ENCODE data around the gene ADAMTSL5.

DNA sequence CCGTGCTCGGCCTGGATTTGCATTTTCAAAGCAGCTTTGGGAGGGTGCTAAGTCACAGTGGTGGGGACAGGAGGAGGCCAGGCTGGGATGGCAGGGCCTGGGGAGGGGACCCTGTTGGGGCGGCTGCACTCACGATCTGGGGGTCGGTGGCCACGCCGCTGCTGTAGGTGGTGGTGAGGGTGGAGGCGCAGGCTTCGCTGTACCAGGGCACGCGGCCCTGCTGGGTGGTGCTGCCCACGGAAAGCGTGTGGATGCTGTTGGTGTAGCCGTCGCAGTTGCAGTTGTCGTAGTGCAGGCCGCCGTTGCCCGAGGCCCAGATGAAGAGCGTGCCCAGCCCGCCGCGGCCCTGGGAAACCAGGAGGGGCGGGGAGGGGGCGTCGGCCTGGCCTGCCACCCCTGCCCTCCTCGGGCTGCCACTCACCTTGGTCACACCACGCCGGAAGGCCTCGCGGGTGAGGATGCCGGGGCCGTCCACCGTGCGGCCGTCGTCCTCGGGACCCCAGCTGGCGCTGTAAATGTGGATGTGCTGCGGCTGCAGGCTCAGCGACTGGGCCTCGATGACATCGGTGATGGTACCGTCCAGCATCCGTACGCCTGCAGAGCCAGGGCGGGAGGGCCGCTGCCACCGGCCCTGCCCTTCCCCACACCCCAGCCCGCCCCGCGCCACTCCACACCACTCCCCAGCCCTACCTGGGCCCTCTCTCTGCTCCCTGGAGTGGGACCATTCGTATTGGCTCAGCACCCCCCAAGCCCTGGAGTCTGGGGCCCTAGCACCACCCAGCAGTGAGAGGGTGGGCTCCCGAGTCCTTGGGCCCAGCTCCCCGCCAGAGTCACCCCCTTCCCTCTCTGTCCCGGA is 25.9 kb downstream of the ADAMTSL5 start:
- TF ChIP-seq CTCF (conservative IDR thresholded peaks at IDR 0.05; ENCODE audit: low read length) (no peak), EZH2phosphoT487 (IDR thresholded peaks at IDR 0.05; ENCODE audit: borderline replicate concordance, low read depth, low read length) (no peak)
